Stomach (tissue), 9 donors: ENCODE data around the gene KCTD10. TPM values are rescaled to one million over a fixed set of nuclear protein-coding genes. Genes with fewer than 3 reads are reported as not detected.

Experiments
- DNase-seq, 2 donors: peaks; one replicate each; pipeline versions ENCODE4 v3.0.0 to v3.0.0-alpha.2; 2013 to 2019
- H3K27ac ChIP-seq, 5 donors: fragments of 200-600 bp in 4 of 5; sonication (generic) in 4 of 5; one replicate each; pipeline ENCODE4 v1.5.1; 2013 to 2019; ENCODE audit warnings: mild to moderate bottlenecking in 1 of 5, moderate library complexity in 1 of 5
- H3K27me3 ChIP-seq, 3 donors: fragments of 200-600 bp; sonication (generic); one replicate each; pipeline ENCODE4 v1.5.1; 2017 to 2019; ENCODE audit warnings: mixed run types in 1 of 3
- H3K36me3 ChIP-seq, 4 donors: fragments of 200-600 bp; sonication (generic); 1 replicate in 3 of 4; 2 replicates in 1 of 4; pipeline ENCODE4 v1.5.1; 2016 to 2019
- H3K4me1 ChIP-seq, 4 donors: fragments of 200-600 bp; sonication (generic); one replicate each; pipeline ENCODE4 v1.5.1; 2016 to 2019
- H3K4me3 ChIP-seq, 4 donors: fragments of 200-600 bp; sonication (generic) in 3 of 4; one replicate each; pipeline ENCODE4 v1.5.1; 2016 to 2019; ENCODE audit warnings: mild to moderate bottlenecking in 1 of 4
- H3K9me3 ChIP-seq, 4 donors: fragments of 200-600 bp; sonication (generic); one replicate each; pipeline ENCODE4 v1.5.1; 2016 to 2019
- CTCF ChIP-seq, 7 experiments: fragments of 450-650 bp in 4 of 7; fragments of 200-600 bp in 3 of 7; sonication (generic) in 3 of 7; IDR thresholded peaks; one replicate each; pipeline ENCODE4 v1.5.1; 2016 to 2019; ENCODE audit warnings: antibody characterized with exemption in 7 of 7, control low read depth in 2 of 7, mild to moderate bottlenecking in 1 of 7
- EP300 ChIP-seq: sonication (generic); formaldehyde crosslinking; IDR thresholded peaks from one replicate; pipeline ENCODE4 v1.6.1; 2017; ENCODE audit warnings: antibody characterized with exemption
- POLR2A ChIP-seq, 4 donors: fragments of 450-650 bp; IDR thresholded peaks; one replicate each; pipeline ENCODE4 v1.6.1; 2016; ENCODE audit warnings: antibody characterized with exemption in 4 of 4, control low read depth in 2 of 4, mild to moderate bottlenecking in 1 of 4, moderate library complexity in 1 of 4
- POLR2AphosphoS5 ChIP-seq, 3 donors: sonication (generic); formaldehyde crosslinking; IDR thresholded peaks; one replicate each; pipeline ENCODE4 v1.6.1; 2016; ENCODE audit warnings: antibody characterized with exemption in 3 of 3
- WGBS, 5 donors: extraction: QIAGEN DNeasy Blood & Tissue Kit in 3 of 5; methylation state at CpG; one replicate each; pipeline versions ENCODE4 v1.1.5 to v1.1.7; 2013 to 2018; 5-methylcytosine and 5-hydroxymethylcytosine counted together
- intact Hi-C: fragments of 100-400 bp; cut with DNase I; formaldehyde crosslinking; loops from one replicate; pipeline ENCODE4 v1.15.1; 2023; ENCODE audit warnings: low total_unique reads
- polyA plus RNA-seq, 3 donors: library from polyadenylated mRNA; stranded (reverse); fragments of 200-250 nt; gene quantifications; one replicate each; pipeline ENCODE4 v1.2.3, GENCODE V29; 2013
- total RNA-seq, 5 donors: library from RNA; depleted of rRNA; stranded (reverse); fragments of >200 nt; gene quantifications; one replicate each; pipeline versions ENCODE4 v1.1.0 to v1.2.3, GENCODE V29; 2014 to 2016
- donor health status: healthy with polysubstance abuse.
- donor health status: Bipolar disorder and iron deficiency.
- donor health status: healthy.

Gene KCTD10
- total and polyA plus RNA-seq, 8 donors = 12.1 to 156 (median 35.1) TPM

- 92 to 96% (median 95%) methylated on average over 14 of the region's 14 CpGs for WGBS, 5 donors
These were observed 12.2 kb upstream of the KCTD10 start for GRCh38 chr12:109489016-109489954.

GRCh38 chr12:109488051-109488665 is 11.1 kb upstream of the KCTD10 start:
- no peaks in the 10 kb centered on the region for H3K9me3 ChIP-seq
- H3K36me3 ChIP-seq = peaks cover 82 to 100% (median 100%) of the 10 kb centered on the region in 4 donors
- H3K4me1 ChIP-seq = no peaks in the 10 kb centered on the region
- intact Hi-C loops = loop anchor here (10.0 kb wide), 1 partner anchor 63 kb away; no protein-coding TSS in a partner anchor
- 84 to 94% (median 87%) methylated on average over 7 of the region's 7 CpGs for WGBS, 5 donors
- no peak for DNase-seq
- H3K27me3 ChIP-seq = no peaks in the 10 kb centered on the region
- no peak overlapping the region for H3K27ac ChIP-seq
- TF ChIP-seq POLR2A (IDR thresholded peaks at IDR 0.05) (no peak), EP300 (no peak), CTCF (IDR thresholded peaks at IDR 0.05) (no peak), POLR2AphosphoS5 (IDR thresholded peaks at IDR 0.05) (no peak)
- no peak overlapping the region for H3K4me3 ChIP-seq

More at GRCh38 chr12:109489016-109489954, 12.2 kb upstream of the KCTD10 start:
- Histone ChIP-seq H3K27me3 (no peaks in the 10 kb centered on the region), H3K36me3 (peaks cover 75 to 100% (median 100%) of the 10 kb centered on the region in 4 donors), H3K4me3 (no peak overlapping the region), H3K9me3 (no peaks in the 10 kb centered on the region), H3K27ac (no peak overlapping the region), H3K4me1 (no peaks in the 10 kb centered on the region)
- intact Hi-C loops = loop anchor here (10.0 kb wide), 1 partner anchor 64 kb away; no protein-coding TSS in a partner anchor
- DNase-seq = no peak
- TF ChIP-seq POLR2A (IDR thresholded peaks at IDR 0.05) = no peak
- no peak for TF ChIP-seq POLR2AphosphoS5 (IDR thresholded peaks at IDR 0.05)
- TF ChIP-seq CTCF (IDR thresholded peaks at IDR 0.05) = no peak
- no peak for TF ChIP-seq EP300

- TF ChIP-seq EP300 = no peak
- no peak for TF ChIP-seq CTCF (IDR thresholded peaks at IDR 0.05)
- TF ChIP-seq POLR2AphosphoS5 (IDR thresholded peaks at IDR 0.05) = no peak
- no peak for TF ChIP-seq POLR2A (IDR thresholded peaks at IDR 0.05)
- Histone ChIP-seq H3K4me1 (no peaks in the 10 kb centered on the region), H3K9me3 (no peaks in the 10 kb centered on the region), H3K27ac (no peak overlapping the region), H3K27me3 (no peaks in the 10 kb centered on the region), H3K4me3 (no peak overlapping the region), H3K36me3 (peaks cover 82 to 99% (median 96%) of the 10 kb centered on the region in 4 donors)
- WGBS, 5 donors = 92 to 96% (median 94%) methylated on average over 9 of the region's 9 CpGs
- DNase-seq = no peak
- intact Hi-C loops = loop anchor here (10.0 kb wide), 1 partner anchor 63 kb away; no protein-coding TSS in a partner anchor
These were observed 10.3 kb upstream of the KCTD10 start for GRCh38 chr12:109487181-109488050.
